GM12891 (cell line): ENCODE measurements around the gene ZNF346.

Experiments used
- DNase-seq: peaks from one replicate; pipeline ENCODE4 v3.0.0; 2011; ENCODE audit warnings: low spot score; ENCODE audit not compliant: insufficient read length
- FAIRE-seq: peaks from 2 replicates; lab custom pipeline; 2011; peaks lifted over from hg19 to GRCh38; lab: Jason Lieb, UNC
- PAX5 ChIP-seq: IDR thresholded peaks from 2 replicates; pipeline ENCODE4 v1.6.1; 2011; ENCODE audit warnings: low read length, moderate library complexity, mild to moderate bottlenecking; ENCODE audit not compliant: insufficient read depth, severe bottlenecking
- POLR2A ChIP-seq: IDR thresholded peaks from 2 replicates; pipeline ENCODE4 v1.6.1; 2011; ENCODE audit warnings: low read depth, low read length, control low read depth
- POLR2AphosphoS5 ChIP-seq: IDR thresholded peaks from 2 replicates; pipeline ENCODE4 v1.6.1; 2011; ENCODE audit warnings: low read depth, low read length, control low read depth
- POU2F2 ChIP-seq: IDR thresholded peaks from 2 replicates; pipeline ENCODE4 v1.6.1; 2011; ENCODE audit warnings: low read depth, mild to moderate bottlenecking, control low read depth, low read length, moderate library complexity
- SPI1 ChIP-seq: IDR thresholded peaks from 2 replicates; pipeline ENCODE4 v1.6.1; 2011; ENCODE audit warnings: low read depth, low read length, control low read depth
- TAF1 ChIP-seq: IDR thresholded peaks from 2 replicates; pipeline ENCODE4 v1.6.1; 2011; ENCODE audit warnings: low read depth, low read length, control low read depth

Gene ZNF346

DNA sequence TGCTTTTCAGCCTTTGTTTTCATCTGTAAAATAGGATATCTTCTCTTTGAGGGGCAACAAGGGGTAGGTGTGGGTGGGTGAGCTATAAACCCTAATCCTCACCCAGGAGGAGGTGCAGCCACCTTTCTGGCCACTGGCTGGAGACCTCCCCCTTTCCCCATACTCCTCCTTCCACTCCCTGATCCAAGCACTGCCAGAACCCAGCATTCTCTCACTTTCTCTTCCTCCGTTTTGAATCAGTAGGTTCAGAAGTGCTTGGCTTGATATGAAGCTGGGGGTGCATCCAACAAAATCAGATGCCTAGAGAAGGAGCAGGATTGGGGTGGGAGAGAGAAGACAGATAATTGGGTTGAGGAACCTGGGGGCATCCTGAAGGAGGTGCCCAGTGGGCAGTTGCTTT lies 104.3 kb downstream of the ZNF346 start:
- TF ChIP-seq POU2F2 (no peak), SPI1 (no peak), POLR2A (no peak)
- FAIRE-seq (no peak), DNase-seq (no peak)

DNA sequence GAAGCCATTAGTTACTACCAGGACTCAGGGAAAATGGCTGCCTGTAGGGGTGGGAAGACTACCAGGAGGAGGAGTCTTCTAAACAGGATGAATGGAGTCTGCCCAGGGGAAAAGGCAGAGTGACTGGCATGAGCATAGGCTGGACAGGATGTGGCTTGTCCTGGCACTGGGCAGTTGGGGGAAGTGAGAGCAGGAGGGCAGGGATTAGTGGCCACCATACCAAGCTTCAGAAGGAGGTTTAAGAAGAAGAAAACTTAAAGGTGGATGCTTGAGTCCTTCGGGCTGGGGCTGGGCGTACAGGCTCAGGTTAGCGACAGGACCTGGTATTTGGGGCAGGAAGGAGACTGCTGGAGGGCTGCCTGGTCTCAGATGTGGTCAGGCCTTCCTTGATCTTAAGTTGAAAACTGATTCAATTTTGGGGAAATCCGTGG lies 106.1 kb downstream of the ZNF346 start:
- FAIRE-seq (no peak), DNase-seq (no peak)
- no peak for TF ChIP-seq TAF1
- no peak for TF ChIP-seq POLR2AphosphoS5
- TF ChIP-seq POU2F2 = no peak
- TF ChIP-seq SPI1 = 0 out of 2 replicates have a peak, but pooled peaks have one; percentile 22
- TF ChIP-seq PAX5 = no peak

DNA sequence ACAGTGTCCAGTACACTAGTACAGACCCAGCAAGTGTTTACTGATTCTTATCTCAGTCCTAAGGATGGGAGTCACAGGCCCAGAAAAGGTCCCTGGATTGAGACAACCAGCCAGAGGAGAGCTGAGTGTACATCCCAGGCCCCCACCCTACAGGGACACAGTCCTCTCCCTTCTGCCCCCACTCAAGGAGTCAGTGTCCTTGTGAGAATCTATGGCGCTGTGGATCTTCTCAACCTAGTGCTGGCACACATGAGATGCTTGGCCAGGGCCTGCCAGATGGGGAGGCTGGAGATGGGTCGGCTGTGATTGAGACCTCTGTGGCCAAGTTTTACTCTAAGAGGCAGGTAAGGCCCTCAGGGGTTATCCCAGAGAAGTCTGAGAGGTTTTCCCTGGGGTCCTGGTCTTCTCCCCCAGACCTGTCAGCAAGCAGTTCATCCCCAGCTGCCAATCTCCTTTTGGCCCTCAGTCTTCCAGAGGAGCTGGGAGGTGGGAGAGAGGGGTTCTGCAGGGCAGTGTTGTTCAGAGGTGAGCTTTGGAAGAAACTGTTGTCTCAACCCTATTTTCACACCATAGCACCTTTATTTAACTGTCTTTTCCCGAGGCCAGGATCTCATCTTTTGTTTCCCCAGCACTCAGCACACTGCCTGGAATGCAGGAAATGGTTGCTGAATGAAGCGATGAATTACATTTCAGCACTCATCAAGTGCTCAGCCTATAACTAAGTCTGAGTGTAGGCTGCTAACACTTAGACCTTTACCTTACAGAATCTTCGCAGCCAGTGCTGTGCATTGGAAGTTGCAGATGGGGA lies 107.9 kb downstream of the ZNF346 start:
- DNase-seq (no peak), FAIRE-seq (no peak)
- no peak for TF ChIP-seq POU2F2
- TF ChIP-seq POLR2A = no peak
- no peak for TF ChIP-seq TAF1
- TF ChIP-seq SPI1 = no peak
- no peak for TF ChIP-seq POLR2AphosphoS5
- no peak for TF ChIP-seq PAX5
